NT2/D1 (cell line): ENCODE results near the gene MAST4.

ENCODE experiments used
- SUZ12 ChIP-seq: IDR thresholded peaks from 2 replicates; pipeline ENCODE4 v1.6.1; 2011; ENCODE audit not compliant: insufficient read length, insufficient read depth; ENCODE audit errors: extremely low read depth
- YY1 ChIP-seq: IDR thresholded peaks from 2 replicates; pipeline ENCODE4 v1.6.1; 2011; ENCODE audit not compliant: insufficient read length, insufficient read depth
- ZNF274 ChIP-seq: IDR thresholded peaks from 2 replicates; pipeline ENCODE4 v1.6.1; 2011; ENCODE audit warnings: mild to moderate bottlenecking, low read depth, low read length

DNA sequence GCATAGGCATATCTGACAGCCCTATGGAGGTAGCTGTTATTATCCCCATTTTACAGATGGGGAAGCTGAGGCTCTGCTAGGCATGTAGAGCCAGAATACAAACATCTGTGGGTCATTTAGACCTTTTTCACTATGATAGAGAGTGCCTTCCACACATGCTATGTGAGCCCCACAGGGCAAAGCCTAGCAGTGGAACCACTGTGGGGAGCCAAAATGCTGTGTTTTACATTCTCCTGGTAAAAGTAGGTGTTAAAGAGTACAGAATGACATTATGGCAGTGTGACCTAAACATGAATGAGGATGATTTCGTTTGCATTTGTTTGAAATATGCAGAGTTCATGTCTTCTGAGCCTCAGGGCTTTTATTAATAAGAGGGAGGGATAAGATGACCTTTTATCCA is 265.2 kb downstream of the MAST4 start:
- TF ChIP-seq ZNF274: no peak
- no peak for TF ChIP-seq SUZ12
- TF ChIP-seq YY1: no peak
